CD14-positive monocyte (primary cell): ENCODE measurements around the gene FOXC1. TPM values are rescaled to one million over a fixed set of nuclear protein-coding genes. Genes with fewer than 3 reads are reported as not detected.

Experiments used
- DNase-seq, 3 donors: peaks; one replicate each; pipeline ENCODE4 v3.0.0-alpha.2; 2011 to 2022
- H2AFZ ChIP-seq: 2 replicates; pipeline ENCODE4 v1.6.0; 2012; ENCODE audit warnings: mild to moderate bottlenecking, low read depth, low read length, inconsistent platforms; ENCODE audit not compliant: insufficient read depth, poor library complexity, severe bottlenecking
- H3K27ac ChIP-seq, 2 donors: 1 replicate in 1 of 2; 2 replicates in 1 of 2; pipeline ENCODE4 v1.5.1; 2012 to 2013; ENCODE audit warnings: low read length in 2 of 2, control low read depth in 1 of 2, inconsistent platforms in 1 of 2, low read depth in 1 of 2, mild to moderate bottlenecking in 1 of 2
- H3K27me3 ChIP-seq, 2 donors: one replicate each; pipeline versions ENCODE4 v1.6.0 to v1.6.1; 2011 to 2013; ENCODE audit warnings: low read length in 2 of 2; ENCODE audit not compliant: control insufficient read depth in 2 of 2, insufficient read depth in 2 of 2
- H3K36me3 ChIP-seq, 2 donors: replicated peaks in 1 of 2; 1 replicate in 1 of 2; 2 replicates in 1 of 2; pipeline versions ENCODE4 v1.5.1 to v1.6.1; 2012 to 2013; ENCODE audit warnings: low read length in 2 of 2, control low read depth in 1 of 2, inconsistent platforms in 1 of 2, mild to moderate bottlenecking in 1 of 2; ENCODE audit not compliant: insufficient read depth in 2 of 2, control insufficient read depth in 1 of 2
- H3K4me1 ChIP-seq, 2 donors: 1 replicate in 1 of 2; 2 replicates in 1 of 2; pipeline versions ENCODE4 v1.5.1 to v1.6.1; 2012 to 2013; ENCODE audit warnings: low read length in 2 of 2, control low read depth in 1 of 2, inconsistent platforms in 1 of 2, mild to moderate bottlenecking in 1 of 2, moderate library complexity in 1 of 2; ENCODE audit not compliant: insufficient read depth in 2 of 2, control insufficient read depth in 1 of 2
- H3K4me2 ChIP-seq: replicated peaks from 2 replicates; pipeline ENCODE3; 2012; ENCODE audit warnings: low read length, moderate library complexity, mild to moderate bottlenecking; ENCODE audit not compliant: poor library complexity, severe bottlenecking; ENCODE audit errors: extremely low read depth
- H3K4me3 ChIP-seq, 3 experiments: fragments of 200-600 bp in 1 of 3; sonication (generic) in 1 of 3; replicated peaks in 1 of 3; 1 replicate in 2 of 3; 2 replicates in 1 of 3; pipeline ENCODE4 v1.5.1; 2011 to 2013; ENCODE audit warnings: low read length in 3 of 3, mild to moderate bottlenecking in 3 of 3, control low read depth in 2 of 3, low read depth in 2 of 3, inconsistent platforms in 1 of 3, moderate library complexity in 1 of 3
- H3K79me2 ChIP-seq: 2 replicates; pipeline ENCODE4 v1.6.0; 2012; ENCODE audit warnings: mild to moderate bottlenecking, control low read depth, inconsistent platforms, low read length, moderate library complexity; ENCODE audit not compliant: insufficient read depth
- H3K9ac ChIP-seq: 2 replicates; pipeline ENCODE4 v1.6.0; 2017; ENCODE audit warnings: low read length, mild to moderate bottlenecking; ENCODE audit not compliant: insufficient read depth, poor library complexity, severe bottlenecking
- H3K9me3 ChIP-seq, 2 donors: replicated peaks in 1 of 2; 1 replicate in 1 of 2; 2 replicates in 1 of 2; pipeline versions ENCODE4 v1.5.1 to v1.6.1; 2012 to 2013; ENCODE audit warnings: low read length in 2 of 2, control low read depth in 1 of 2; ENCODE audit not compliant: control insufficient read depth in 1 of 2, insufficient read depth in 1 of 2
- H4K20me1 ChIP-seq: 2 replicates; pipeline ENCODE4 v1.6.0; 2012; ENCODE audit warnings: mild to moderate bottlenecking, low read length, control low read depth, moderate library complexity; ENCODE audit not compliant: insufficient read depth
- H3K27ac Mint-ChIP-seq, 7 donors: one replicate each; pipeline ENCODE4 v1.8.0; 2020; ENCODE audit warnings: mild to moderate bottlenecking in 7 of 7, mixed read lengths in 7 of 7, moderate library complexity in 6 of 7, inconsistent platforms in 2 of 7
- H3K27me3 Mint-ChIP-seq, 3 donors: one replicate each; pipeline ENCODE4 v1.8.0; 2021 to 2022; ENCODE audit warnings: low read depth in 3 of 3, mild to moderate bottlenecking in 3 of 3, mixed read lengths in 3 of 3, moderate library complexity in 3 of 3, inconsistent platforms in 1 of 3
- H3K36me3 Mint-ChIP-seq, 2 donors: one replicate each; pipeline ENCODE4 v1.8.0; 2020; ENCODE audit warnings: mixed read lengths in 2 of 2, inconsistent platforms in 1 of 2, mild to moderate bottlenecking in 1 of 2
- H3K4me1 Mint-ChIP-seq: one replicate; pipeline ENCODE4 v1.8.0; 2020; ENCODE audit warnings: mild to moderate bottlenecking, mixed read lengths
- H3K4me3 Mint-ChIP-seq, 2 donors: one replicate each; pipeline ENCODE4 v1.8.0; 2020; ENCODE audit warnings: mild to moderate bottlenecking in 2 of 2, mixed read lengths in 2 of 2, moderate library complexity in 1 of 2
- H3K9me3 Mint-ChIP-seq, 7 donors: one replicate each; pipeline ENCODE4 v1.8.0; 2020 to 2022; ENCODE audit warnings: mixed read lengths in 7 of 7, mild to moderate bottlenecking in 6 of 7, moderate library complexity in 6 of 7, inconsistent platforms in 2 of 7
- CTCF ChIP-seq: fragments of 200-600 bp; IDR thresholded peaks from one replicate; pipeline ENCODE4 v1.8.0; 2022; ENCODE audit warnings: antibody characterized with exemption, mild to moderate bottlenecking
- WGBS: methylation state at CpG from one replicate; pipeline ENCODE4 v1.1.5; 2013; ENCODE audit warnings: missing lambda C conversion rate; ENCODE audit not compliant: insufficient coverage; 5-methylcytosine and 5-hydroxymethylcytosine counted together
- intact Hi-C, 2 donors: fragments of 100-400 bp; cut with micrococcal nuclease; formaldehyde crosslinking; loops; one replicate each; pipeline versions ENCODE4 v1.15.0 to v1.15.1; 2023
- polyA plus RNA-seq, 3 donors: library from polyadenylated mRNA; depleted of rRNA in 1 of 3; unstranded in 2 of 3; stranded (reverse) in 1 of 3; fragments of 300-500 nt in 2 of 3; fragments of >200 nt in 1 of 3; fragmentation: Illumina TruSeq in 2 of 3; gene quantifications; 1 replicate in 2 of 3; 2 replicates in 1 of 3; pipeline ENCODE4 v1.2.3, GENCODE V29; 2012 to 2021

FOXC1 gene
- polyA plus RNA-seq, 3 donors: 0.36 TPM; not detected in 2

- Mint-ChIP-seq H3K27me3 (peaks cover 69 to 94% (median 70%) of the 10 kb centered on the region in 3 donors), H3K36me3 (peaks cover 7 to 19% of the 10 kb centered on the region in 2 donors), H3K9me3 (peaks cover 0 to 43% (median 16%) of the 10 kb centered on the region in 7 donors), H3K27ac (no peak overlapping the region), H3K4me1 (peaks cover 46% of the 10 kb centered on the region), H3K4me3 (peak overlapping the region; percentile 33 to 86)
- peaks cover 4 to 34% of the 10 kb centered on the region in 2 donors for H3K9me3 ChIP-seq
- H3K27me3 ChIP-seq: peaks cover 75 to 81% of the 10 kb centered on the region in 2 donors
- no peaks in the 10 kb centered on the region for H3K79me2 ChIP-seq
- H2AFZ ChIP-seq: no peak overlapping the region
- no peak for DNase-seq
- no peaks in the 10 kb centered on the region for H3K36me3 ChIP-seq
- H3K4me3 ChIP-seq: peak overlapping the region in 1 of 3 experiments; percentile 31
- intact Hi-C loops: loop anchor here in 1 of 2 donors (5.0 kb wide), 1 partner anchor 745 kb away; no protein-coding TSS in a partner anchor
- no peaks in the 10 kb centered on the region for H4K20me1 ChIP-seq
- no peak overlapping the region for H3K9ac ChIP-seq
- H3K4me1 ChIP-seq: peaks cover 51 to 67% of the 10 kb centered on the region in 2 donors
- peak overlapping the region; percentile 33 for H3K4me2 ChIP-seq
- 4% methylated on average over 21 of the region's 32 CpGs for WGBS
- H3K27ac ChIP-seq: no peak overlapping the region
- no peak for TF ChIP-seq CTCF
Observed at GRCh38 chr6:1607516-1608221, 2.0 kb upstream of the FOXC1 start.

- Histone ChIP-seq H2AFZ (peak overlapping the region; percentile 71), H3K27ac (no peak overlapping the region), H3K27me3 (peaks cover 75 to 81% of the 10 kb centered on the region in 2 donors), H3K9ac (no peak overlapping the region), H3K4me3 (peak overlapping the region in 1 of 3 experiments; percentile 68), H4K20me1 (no peaks in the 10 kb centered on the region), H3K4me1 (peaks cover 51 to 67% of the 10 kb centered on the region in 2 donors), H3K9me3 (peaks cover 4 to 34% of the 10 kb centered on the region in 2 donors), H3K36me3 (no peaks in the 10 kb centered on the region), H3K79me2 (no peaks in the 10 kb centered on the region), H3K4me2 (peak overlapping the region; percentile 77)
- intact Hi-C loops: loop anchor here in 1 of 2 donors (5.0 kb wide), 1 partner anchor 744 kb away; no protein-coding TSS in a partner anchor
- no peak for TF ChIP-seq CTCF
- Mint-ChIP-seq H3K9me3 (peaks cover 0 to 43% (median 18%) of the 10 kb centered on the region in 7 donors), H3K36me3 (peaks cover 7 to 19% of the 10 kb centered on the region in 2 donors), H3K4me1 (peaks cover 47% of the 10 kb centered on the region), H3K27ac (peak overlapping the region in 1 of 7 donors; percentile 55), H3K4me3 (peak overlapping the region; percentile 57 to 86), H3K27me3 (peaks cover 69 to 94% (median 70%) of the 10 kb centered on the region in 3 donors)
- 7% methylated on average over 52 of the region's 59 CpGs for WGBS
- no peak for DNase-seq
Observed at GRCh38 chr6:1608222-1609040, 1.3 kb upstream of the FOXC1 start.
